HG03571 (cell line): ENCODE data around the gene H6PD.

Experiments used
- ATAC-seq: cut with Tn5 transposase; IDR thresholded peaks from one replicate; pipeline ENCODE4 v1.9.1; 2021; ENCODE audit not compliant: unreplicated experiment

H6PD gene

GRCh38 chr1:9253004-9253403, 18.4 kb downstream of the H6PD start:
- ATAC-seq = no peak

- no peak for ATAC-seq
Observed at GRCh38 chr1:9253453-9254105, 19.0 kb downstream of the H6PD start.

GRCh38 chr1:9256332-9256731, 21.8 kb downstream of the H6PD start:
- no peak for ATAC-seq

GRCh38 chr1:9257851-9258250, 23.3 kb downstream of the H6PD start:
- no peak for ATAC-seq

GRCh38 chr1:9258629-9259028, 24.1 kb downstream of the H6PD start:
- no peak for ATAC-seq

GRCh38 chr1:9260059-9260766, 25.6 kb downstream of the H6PD start:
- ATAC-seq = no peak

- ATAC-seq = no peak
Observed at GRCh38 chr1:9261496-9261895, 26.9 kb downstream of the H6PD start.

GRCh38 chr1:9262096-9262986, 27.8 kb downstream of the H6PD start:
- no peak for ATAC-seq

- ATAC-seq = no peak
Observed at GRCh38 chr1:9263276-9263855, 28.8 kb downstream of the H6PD start.

GRCh38 chr1:9263984-9264872, 29.7 kb downstream of the H6PD start:
- no peak for ATAC-seq

GRCh38 chr1:9265037-9265436, 30.5 kb downstream of the H6PD start:
- ATAC-seq = no peak

- no peak for ATAC-seq
Observed at GRCh38 chr1:9265968-9266367, 31.4 kb downstream of the H6PD start.

- no peak for ATAC-seq
Observed at GRCh38 chr1:9267352-9267686, 32.7 kb downstream of the H6PD start.

- no peak for ATAC-seq
Observed at GRCh38 chr1:9267827-9268581, 33.4 kb downstream of the H6PD start.

GRCh38 chr1:9269078-9269501, 34.5 kb downstream of the H6PD start:
- no peak for ATAC-seq

- no peak for ATAC-seq
Observed at GRCh38 chr1:9269721-9270120, 35.1 kb downstream of the H6PD start.

GRCh38 chr1:9270290-9270883, 35.8 kb downstream of the H6PD start:
- no peak for ATAC-seq

GRCh38 chr1:9271283-9271682, 36.7 kb downstream of the H6PD start:
- ATAC-seq = no peak

GRCh38 chr1:9271861-9272595, 37.5 kb downstream of the H6PD start:
- ATAC-seq = no peak
